GM18870 (cell line): ENCODE measurements around the gene B4GALT5.

ENCODE experiments used
- ATAC-seq: cut with Tn5 transposase; IDR thresholded peaks from one replicate; pipeline ENCODE4 v1.9.1; 2021; ENCODE audit warnings: moderate library complexity; ENCODE audit not compliant: unreplicated experiment

Gene B4GALT5

DNA sequence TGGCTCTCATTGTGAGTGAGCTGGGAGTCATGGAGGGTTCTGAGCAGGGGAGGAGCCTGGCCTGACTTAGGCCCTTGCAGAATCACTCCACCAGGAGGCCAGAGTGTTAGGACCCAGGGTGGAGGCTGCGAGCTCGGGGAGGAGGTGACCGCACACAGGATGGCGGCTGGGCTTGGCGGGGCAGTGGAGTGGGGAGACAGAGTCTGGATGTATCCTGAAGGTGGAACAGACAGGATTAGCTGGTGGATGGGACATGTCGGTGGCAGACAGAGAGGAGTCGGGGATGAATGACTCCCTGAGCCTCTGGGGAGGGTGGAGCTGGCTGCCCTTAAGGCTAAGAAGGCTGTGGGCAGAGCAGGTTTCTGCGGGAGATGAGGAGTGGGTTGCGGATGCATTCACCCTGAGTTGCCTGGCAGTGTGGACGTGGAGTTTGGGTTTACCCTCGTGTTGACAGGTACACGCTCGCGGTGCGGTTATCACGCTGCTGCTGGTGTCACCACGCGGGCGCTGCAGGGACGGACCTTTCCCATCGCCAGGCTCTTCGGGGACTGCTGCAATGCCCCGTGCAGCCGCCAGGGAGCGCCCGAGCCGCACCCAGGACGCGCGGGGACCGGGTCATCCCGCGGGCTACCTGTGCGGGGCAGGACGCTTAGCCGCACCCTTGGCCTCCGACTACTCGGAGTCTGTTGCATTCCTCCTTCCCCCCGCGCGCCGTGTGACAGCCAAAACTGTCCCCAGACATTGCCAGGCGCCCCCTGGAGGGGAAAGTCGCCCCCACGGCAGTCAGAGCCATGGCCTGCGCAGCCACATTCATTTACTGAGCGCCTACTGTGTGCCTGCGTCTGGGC lies 102.8 kb downstream of the B4GALT5 start:
- no peak for ATAC-seq

DNA sequence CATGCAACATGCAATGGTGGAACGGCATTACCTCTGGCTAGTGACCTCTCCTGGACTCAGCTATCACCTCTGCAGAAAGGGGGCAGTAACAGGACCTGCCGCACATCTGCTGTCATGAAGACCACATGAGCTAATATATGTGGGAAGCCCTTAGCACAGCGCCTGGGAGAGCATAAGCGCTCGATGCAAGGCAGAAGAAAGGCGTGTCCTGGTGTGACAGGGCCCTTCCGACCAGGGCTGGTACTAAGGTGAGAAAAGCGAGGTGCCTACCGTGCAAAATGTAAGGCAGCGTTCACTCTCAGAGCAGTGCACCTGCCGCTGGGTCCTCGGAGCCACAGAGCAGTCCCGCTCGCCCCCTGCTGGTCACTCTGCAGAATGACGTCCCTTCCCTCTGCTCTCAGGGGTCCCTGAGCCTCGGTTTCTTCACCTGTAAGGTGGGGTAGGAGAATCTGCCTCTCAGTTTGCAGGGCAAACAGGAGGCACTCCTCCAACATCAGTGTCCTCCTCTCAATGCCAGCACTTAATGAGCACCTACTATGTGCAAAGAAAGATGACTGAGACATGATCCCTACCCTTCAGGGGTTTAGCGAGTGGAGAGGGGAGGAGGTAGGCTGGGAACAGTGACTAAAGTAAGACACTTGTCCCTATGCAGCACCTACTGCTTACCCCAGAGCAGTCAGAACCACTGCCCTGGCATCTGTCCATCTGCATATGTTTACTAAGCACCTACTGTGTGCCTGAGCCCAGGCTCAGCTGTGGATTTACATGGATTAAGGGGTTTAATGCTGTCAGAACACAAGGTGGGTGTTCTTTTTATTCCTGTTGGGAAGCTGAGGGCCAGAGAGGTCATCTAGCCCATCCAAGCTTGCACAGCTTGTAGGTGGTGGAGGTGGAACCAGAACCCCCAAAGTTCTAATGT lies 104.7 kb downstream of the B4GALT5 start:
- ATAC-seq = no peak

DNA sequence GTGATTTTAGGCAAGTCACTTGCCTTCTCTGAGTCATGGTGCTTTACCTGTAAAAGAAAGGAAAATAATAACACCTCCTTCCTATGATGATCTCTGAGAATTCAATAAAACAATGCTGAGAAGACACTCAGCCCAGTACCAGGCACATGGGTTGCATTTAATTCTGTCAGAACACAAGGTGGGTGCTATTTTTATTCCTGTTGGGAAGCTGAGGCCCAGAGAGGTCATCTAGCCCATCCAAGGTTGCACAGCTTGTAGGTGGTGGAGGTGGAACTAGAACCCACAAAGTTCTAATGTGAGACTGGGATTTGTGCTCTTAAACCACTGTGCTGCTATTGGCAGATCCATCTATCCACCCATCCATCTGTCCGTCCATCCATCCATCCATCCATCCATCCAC lies 106.1 kb downstream of the B4GALT5 start:
- ATAC-seq = no peak

DNA sequence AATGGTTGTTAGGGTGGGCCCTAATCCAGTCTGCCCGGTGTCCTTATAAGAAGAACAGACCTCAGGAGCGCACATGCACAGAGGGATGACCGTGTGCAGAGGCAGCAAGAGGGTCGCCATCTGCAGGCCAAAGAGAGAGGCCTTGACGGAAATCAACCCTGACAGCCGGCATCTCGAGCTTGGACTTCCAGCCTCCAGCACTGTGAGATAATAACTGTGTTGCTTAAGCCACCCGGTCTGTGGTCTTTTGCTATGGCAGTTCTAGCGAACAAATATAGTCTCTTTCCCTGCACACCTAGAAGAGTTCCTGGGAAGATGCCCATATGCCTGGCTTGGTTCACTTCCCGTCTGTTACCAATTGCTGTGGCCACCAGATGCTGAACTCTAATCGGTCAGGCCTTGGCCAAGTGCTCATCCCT lies 110.5 kb downstream of the B4GALT5 start:
- ATAC-seq = no peak

DNA sequence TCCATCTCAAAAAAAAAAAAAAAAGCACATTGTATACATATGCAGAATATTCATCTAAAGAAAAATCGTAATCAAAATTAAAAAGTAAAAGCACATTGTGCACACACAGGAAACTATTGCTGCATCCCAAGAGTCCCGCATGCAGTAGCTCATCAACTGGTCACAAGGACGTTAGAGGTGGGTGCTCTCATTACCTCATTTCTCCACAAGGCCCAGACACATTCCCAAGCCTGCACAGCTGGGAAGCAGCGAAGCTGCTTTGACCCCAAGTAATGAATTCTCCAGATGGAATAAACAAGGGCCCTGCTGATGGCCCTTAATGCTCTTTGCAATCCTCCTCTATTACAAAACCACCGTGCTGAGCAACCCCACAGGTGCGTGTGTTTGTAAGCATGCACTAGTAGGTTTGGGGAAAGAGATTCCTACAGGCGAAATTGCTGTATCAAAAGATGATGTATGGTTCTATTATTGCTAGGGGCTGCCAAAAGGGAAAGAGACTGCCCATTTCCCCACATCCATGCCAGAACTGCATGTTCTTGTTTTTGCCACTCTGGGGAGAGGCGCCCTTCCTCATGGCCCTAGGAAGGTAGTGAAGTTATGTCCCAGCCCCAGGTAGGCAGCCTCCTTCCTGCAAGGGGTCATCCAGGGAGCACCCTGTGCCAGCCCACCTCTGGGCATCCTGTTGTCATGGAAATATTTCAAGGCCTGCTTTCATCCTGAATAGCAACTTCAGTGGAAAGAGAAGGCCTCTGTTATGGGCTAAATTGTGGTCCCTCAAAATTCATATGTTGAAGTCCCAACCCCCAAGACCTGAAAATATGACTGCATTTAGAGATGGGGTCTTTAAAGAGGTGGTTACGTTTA lies 111.1 kb downstream of the B4GALT5 start:
- ATAC-seq = no peak

DNA sequence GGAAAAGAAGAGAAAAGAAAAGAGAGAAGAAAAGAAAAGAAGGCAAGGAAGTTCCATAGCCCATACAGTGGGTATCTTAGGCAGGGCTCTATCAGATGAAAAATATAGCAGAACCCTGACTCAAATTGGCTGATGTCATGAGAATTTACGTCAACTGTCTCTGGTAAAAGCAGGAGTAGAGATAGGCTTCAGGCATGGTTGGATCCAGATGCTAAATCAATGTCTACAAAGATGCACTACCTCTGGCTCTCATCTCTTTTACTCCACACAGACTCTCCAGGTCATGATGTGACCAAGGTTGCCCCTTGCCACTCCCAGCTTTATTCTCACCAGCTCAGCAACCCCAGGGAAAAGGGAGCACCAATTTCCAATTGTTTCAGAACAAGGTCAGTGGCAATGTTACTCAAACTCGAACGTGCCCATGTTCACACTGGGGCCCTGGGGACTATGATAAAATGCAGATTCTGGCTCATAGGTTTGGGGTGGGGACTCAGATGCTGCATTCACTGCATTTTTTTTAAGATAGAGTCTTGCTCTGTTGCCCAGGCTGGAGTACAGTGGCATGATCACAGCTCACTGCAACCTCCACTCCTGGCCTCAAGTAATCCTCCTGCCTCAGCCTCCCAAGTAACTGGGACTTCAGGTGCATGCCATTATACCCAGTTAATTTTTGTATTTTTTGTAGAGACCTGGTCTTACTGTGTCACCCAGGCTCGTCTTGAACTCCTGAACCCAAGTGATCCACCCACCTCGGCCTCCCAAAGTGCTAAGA lies 112.3 kb downstream of the B4GALT5 start:
- ATAC-seq = no peak

DNA sequence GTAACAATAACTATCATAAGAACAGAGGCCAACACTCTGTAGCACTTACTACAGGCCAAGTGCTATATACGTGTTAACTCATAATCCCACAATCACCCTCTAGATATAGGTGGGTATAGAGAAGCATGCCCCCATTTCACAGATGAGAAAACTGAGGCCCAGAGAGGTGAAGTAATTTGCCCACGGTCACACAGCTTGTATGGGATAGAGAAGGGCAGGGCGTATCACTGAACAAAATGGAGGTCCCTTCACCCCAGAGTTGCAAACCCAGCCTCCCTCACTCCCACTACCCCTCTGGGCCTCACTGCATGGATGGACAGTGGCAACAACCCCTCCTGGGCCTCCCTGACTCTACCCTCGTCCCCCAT lies 113.9 kb downstream of the B4GALT5 start:
- ATAC-seq = no peak

DNA sequence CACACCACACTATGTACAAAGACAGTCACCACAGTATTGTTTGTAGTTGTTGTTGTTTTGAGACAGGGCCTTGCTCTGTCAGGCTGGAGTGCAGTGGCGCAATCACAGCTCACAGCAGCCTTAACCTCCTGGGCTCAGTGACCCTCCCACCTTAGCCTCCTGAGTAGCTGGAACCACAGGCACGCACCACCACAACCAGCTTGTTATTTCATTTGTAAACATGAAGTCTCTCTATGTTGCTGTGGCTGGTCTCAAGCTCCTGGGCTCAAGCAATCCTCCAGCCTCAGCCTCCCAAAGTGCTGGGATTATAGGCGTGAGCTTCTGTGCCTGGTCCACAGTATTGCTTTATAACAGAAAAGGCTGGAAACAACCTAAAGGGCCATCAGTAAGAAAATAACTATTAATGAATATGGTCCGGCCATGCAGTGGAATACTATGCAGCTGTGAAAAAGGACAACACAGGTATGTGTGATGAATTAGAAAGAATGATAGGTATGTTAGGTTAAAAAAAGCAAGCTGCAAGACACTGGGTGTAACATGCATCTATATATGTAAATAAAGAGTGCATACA lies 115.8 kb downstream of the B4GALT5 start:
- no peak for ATAC-seq

DNA sequence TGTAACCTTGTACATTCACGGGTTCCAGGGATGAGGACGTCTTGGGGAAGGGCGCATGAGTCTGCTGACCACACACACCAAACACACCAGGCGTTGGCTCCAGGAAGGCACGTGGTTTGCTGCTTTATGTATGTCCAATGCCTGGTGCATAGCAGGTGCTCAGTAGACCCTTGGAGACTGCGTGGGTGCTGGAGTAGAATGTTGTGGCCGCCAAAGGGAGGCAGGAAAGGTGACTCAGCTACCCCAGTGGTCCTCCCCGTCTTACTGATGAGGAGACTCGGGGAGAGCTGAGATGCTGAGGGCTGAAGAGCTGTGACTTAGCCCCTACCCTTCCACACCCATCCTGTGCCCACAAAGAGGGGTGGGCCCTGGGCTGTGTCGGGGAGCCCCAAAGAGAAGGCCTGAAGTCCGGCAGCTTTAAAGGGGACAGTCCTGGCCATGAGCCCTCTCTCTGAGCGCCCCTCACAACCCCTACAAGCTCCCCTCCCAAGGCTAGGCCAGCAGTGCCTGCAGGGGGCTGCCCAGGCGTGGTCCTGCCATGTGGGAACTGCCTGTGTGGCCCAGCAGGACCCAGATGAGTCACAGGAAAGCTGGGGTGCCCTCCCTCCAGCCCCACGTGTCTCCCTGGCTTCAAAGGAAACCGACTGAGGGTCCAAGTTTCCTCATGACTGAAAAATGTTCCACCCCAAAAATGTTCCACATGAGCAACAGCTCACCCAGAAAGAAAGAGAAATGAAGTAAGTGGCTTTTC lies 117.7 kb downstream of the B4GALT5 start:
- ATAC-seq = no peak

DNA sequence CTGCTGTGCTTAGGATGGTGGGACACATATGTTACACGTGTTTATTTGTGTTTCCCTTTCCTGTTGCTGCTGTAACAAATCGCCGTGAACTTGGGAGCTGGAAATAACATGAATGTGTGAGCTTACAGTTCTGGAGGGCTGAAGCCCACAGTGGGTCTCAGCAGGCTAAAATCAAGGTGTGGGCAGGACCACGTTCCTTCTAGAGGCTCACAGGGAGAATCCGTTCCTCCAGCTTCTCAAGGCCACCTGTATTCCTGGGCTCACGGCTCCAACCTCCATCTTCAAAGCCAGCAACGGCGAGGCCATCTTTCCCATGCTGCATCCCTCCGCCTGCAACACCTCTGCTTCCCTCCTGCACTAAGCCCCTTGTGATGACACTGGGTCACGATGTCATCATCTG lies 118.3 kb downstream of the B4GALT5 start:
- no peak for ATAC-seq

DNA sequence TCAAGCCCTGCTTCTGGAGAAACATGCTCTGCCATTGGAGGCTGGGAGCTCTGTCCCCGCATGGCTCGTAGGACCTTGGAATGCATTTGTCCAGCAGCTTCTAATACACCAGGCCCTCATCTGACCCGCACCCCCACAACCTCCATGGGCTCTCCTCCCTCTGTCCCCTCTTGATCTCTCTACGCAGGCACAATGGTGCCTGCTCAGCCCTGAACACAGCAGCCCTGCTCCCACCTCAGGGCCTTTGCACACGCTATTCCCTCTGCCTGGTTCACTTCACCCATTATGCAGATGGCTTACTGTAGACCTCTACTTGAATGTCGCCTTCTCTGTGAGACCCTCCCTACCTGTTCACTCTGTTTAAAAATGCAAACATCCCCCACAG lies 118.8 kb downstream of the B4GALT5 start:
- no peak for ATAC-seq

DNA sequence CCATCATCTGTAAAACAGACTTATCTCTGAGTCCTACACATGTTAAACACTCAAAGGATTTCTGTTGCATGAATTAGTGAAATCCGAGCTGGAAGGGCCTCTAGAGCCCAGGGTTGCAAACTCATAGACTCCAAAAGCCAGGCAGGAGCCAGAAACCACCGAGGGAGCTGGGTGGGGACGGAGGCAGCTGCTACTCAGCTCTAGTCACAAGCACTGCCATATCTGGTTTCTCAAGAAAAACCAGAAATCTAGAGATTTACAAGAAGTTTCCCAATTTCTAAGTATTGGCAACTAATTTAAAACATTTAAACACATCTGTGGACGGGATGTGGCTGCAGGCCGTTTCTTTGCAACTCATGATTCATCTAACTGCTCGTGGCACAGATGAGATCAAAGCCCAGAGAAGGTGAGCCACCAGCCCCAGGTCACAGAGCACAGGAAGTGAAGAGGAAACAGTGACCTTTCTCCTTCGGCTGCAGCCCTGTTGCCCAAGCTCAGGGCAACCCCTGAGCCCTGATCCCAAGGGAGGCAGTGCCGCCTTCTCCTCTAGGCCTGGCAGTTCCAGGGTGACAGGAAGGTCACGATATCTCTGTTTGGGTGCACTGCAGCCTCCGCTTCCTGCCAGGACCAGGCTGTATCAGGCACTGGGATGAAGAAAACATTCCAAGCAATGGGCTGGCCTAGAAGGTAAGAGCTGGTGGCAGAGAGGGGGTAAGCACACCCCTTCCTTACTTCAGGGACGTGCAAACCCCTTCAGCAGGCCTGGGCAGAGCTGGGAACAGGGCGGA lies 119.3 kb downstream of the B4GALT5 start:
- no peak for ATAC-seq

DNA sequence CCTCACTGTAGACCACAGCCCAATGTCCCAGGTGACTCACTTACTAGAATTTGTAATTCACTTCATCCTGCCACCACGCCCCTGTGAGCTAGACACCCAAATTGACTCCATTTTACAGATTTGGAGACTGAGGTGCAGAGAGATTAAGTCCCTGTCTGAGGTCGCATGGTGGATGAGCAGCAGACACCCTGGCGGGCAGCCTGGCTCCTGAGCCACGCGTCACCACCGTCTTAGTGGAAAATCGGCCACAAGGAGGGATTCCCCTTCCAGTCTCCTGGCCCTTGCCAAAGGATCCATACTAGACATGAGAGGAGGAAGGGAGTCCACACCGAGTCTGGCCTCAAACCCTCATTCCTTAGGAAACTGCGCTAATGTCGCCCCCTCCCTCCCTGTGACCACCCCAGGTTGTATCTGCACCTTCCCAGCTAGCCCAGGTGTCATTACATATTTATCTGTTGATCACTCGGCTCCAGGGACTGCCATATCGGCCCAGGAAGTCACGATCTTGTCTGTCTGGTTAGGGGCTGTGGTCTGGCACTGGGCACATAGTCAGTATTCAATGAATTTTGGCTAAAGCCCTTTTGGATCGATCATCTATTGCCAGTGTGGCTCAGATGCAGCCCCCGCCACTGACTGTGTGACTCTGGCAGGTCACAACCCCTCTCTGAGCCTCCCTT lies 120.1 kb downstream of the B4GALT5 start:
- ATAC-seq = no peak

DNA sequence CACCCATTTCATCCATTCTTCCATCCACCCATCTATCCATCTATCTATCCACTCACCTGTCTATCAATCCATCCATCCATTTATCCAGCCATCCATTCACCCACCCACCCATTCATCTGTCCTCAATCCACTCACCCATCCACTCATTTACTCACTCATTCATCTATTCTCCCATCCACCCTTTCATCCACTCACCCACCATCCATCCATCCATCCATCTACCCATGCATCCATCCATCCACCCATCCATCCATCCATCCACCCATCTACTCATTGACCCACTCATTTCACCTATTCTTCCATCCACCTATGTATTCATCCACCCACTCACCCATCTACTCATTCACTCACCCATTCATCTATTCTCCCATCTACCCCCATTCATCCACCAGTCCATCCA lies 121.6 kb downstream of the B4GALT5 start:
- ATAC-seq = no peak

DNA sequence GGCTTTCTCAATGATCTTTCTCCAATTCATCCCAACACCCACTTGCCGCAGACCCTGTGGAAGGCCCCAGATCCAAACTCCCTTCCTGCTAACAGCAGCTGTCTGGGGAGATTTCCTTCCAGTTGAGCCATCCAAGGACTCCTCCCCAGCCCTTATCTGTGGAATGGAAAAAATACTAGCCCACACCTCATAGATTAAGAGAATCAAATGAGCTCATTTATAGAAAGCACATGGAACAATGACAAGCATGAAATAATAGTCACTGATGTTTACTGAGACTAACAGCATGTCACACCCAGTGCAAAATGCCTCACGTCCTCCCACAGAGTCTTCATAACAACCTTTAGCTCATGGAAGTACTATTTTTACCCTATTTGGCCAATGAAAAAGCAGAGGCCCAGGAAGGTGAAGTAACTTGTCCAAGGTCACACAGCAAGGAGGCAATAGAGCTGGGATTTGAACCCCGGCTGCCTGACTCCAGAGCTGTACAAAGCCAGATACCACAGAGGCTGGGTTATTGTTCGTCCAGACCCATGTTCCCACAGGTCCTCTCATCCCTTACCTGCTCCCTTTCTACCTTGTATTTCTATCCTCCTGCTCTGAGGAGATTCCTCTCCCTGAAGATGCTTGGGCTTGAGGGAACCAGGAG lies 122.3 kb downstream of the B4GALT5 start:
- no peak for ATAC-seq

DNA sequence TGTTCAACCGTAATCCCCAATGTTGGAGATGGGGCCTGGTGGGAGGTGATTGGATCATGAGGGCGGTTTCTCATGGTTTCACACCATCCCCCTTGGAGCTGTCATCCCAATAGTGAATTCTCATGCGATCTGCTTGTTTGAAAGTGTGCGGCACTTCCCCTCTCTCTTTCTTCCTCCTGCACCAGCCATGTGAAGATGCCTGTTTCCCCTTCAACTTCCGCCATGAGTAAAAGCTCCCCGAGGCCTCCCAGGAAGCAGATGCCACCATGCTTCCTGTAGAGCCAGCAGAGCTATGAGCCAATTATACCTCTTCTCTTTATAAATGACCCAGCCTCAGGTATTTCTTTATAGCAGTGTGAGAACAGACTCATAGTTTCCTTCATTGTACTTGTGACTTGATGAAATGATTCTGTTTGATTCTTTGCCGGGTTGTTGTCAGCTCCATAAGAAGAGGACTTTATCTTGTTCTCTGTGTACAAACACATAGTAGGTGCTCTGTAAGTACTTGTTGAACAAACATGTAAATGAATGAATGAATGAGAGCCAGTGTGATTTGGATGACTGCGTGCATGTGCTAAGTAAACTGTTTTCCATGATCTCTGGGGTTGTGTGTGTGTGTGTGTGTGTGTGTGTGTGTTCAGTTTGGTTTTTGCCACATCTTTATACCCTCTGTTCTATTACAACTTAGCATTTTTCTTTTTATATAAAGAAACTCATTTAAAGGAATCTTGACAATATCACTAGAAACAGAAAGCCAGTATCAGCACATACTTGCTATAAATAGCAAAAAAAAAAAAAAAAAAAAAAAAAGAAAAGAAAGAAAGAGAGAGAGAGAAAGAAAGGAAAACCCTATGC lies 123.3 kb downstream of the B4GALT5 start:
- ATAC-seq = no peak

DNA sequence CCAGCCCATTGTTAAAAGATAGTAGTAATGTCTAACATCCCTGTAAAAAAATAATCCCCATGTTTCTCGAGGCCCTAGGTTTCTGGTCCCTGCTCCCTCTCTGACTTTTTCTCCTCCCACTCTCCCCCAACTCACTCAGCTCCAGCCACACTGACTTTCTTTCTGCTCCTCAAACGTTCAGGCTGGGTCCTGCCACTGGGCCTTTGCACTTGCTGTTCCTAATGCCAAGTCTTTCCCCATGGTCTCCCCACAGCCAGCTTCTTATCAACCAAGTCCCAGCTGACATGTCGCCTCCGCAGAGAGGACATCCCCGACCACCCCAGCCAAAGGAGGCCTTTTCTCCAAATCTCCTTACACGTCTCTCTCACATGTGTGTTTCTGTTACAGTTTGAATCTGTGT lies 123.9 kb downstream of the B4GALT5 start:
- no peak for ATAC-seq
